ENCODE measurements around the gene MMAA.
A peak's percentile ranks its signal among the peaks of the same experiment; 100 is the strongest.
"Not testable (repeated sequence)": the region's sequence is repeated elsewhere in the genome, so short reads cannot be mapped to it uniquely, and the experiment has no call there.

MMAA gene

DNA sequence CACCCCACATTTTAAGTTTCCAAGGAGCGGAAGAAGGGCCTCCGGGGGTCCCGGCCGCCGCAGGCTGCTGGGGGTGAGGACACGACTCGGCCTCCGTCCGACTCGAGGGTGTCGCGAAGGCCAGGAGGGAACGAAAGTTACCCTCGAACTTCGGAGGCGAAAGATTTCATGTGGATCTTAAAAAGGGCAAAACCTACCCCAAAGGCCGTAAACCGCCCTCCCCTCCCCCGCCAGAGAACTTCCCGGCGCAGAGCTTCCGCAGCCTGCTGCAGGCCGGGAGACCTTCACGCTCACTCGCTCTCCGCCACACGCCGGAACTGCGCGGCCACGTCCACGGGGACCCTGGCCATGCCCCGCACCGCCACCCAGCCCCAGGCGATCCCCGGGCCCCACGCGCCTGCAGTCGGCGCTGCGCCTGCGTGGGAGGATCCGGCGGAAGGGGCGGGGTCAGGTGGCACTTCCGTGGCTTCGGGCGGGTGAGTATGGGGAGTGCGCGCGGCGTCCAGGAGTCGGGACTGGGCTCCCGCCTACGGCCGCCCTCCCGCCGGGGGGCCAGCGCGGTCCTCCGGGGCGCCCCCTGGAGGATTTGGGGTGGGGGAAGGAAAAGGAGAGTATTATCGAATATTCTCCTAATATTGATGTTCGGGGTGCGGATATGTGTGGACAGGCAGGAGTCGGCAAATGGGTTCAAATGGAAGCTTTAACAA, at the start of gene MMAA:
Gene MMAA (plus strand): TSS at position 454 of the 707 bp plus-strand sequence. CDS start 19,755 bp downstream, outside the sequence.
- peak; percentile 67 for DNase-seq (ENCODE audit: low read depth, low spot score)

DNA sequence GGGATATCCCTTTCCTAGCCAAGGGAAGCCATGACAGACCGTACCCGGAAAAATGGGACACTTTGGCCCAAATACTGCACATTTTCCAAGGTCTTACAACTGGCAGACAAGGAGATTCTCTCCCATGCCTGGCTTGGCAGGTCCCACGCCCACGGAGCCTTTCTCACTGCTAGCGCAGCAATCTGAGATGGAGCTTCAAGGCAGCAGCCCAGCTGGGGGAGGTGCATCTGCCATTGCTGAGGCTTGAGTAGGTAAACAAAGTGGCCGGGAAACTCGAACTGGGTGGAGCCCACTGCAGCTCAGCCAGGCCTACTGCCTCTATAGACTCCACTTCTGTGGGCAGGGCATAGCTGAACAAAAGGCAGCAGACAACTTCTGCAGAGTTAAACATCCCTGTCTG, 44.6 kb upstream of the MMAA start:
- not testable (repeated sequence) for DNase-seq (ENCODE audit: low read depth, low spot score)

DNA sequence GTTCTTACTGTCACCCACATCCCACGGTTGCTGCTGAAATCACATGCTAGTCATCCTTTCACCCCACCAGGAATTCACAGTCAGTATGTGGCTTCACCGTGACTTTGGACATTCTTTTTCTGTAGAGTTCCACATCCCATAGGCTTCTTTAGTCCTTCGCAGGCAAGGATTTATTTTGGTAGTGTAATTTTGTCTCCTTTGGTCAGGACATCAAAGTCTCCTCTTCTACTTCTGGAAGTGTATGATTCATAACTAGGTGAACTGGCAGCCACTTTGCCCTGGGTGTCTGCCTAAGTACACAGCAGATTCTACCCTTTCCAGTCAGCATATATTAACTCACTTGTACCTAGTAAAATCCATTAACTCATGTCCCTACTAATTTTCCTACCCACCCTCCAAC, 38.3 kb upstream of the MMAA start:
- no peak for DNase-seq (ENCODE audit: low read depth, low spot score)

DNA sequence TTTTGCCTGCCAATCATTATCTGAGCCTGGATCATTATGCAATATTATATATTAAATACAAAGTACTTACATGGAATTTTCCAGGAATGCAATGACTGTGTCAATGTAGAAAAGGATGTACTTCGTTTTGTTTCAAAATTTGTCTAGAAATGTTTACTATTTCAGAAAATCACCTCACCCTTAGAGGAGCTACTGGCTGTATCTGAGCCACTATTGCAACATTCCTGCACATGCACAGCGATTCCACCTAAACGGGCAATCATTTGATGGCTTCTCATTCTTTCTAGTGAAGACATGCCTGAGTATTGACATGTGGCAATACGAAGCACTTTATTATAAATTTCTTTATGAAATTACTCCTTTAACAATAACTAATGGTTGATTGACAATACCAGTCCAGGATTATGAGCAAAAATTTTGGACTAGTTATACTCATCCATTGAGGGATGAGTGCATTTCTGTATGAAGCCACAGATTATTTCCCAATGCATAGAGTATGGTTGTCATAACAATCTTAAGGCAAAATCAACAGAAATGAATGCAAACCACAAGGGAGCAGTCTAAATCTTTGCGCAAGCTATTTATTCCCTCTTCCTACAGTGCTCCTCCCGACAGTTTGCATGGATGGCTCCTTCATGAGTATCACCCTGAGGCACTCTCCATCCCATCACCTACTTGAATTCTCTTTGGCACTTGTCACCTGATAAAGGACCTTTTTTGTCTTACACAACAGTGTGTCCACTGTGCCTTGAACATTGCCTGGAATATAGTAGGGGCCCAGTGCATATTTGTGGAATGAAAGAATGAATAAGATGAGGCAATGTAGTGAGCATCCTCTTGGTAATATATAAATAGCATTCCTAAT, 35.8 kb upstream of the MMAA start:
- no peak for DNase-seq (ENCODE audit: low read depth, low spot score)

DNA sequence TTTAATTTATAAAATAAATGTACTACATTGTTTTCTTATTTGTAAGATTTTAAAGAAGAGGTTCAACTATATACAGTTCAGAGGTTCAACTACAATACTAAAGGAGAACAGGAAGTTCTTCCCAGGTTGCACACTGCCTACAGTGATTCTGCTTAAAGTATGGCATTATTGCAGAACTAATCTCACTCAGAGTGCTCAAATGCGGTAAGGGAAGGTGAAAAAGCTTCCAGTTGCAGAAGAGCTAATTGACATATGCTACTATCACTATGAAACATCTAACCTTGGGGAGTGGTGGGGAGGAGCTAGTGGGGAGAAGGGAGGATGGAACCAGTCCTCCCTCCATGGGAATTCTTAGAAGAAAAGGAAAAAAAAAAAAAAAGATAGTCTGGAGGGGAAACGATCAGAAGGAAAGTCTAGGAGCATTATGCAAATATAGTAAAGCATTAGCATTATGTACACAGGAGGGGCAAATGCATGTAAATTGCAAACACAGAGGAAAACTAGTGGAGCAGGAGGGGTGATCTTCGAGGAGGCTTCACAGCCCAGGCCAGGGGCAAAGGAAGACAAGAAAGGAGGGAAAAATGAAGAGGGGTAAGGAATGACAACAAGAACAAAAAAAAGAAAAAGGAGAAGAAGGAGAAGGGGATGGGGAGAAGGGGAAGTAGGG, 32.0 kb upstream of the MMAA start:
- no peak for DNase-seq (ENCODE audit: low read depth, low spot score)

DNA sequence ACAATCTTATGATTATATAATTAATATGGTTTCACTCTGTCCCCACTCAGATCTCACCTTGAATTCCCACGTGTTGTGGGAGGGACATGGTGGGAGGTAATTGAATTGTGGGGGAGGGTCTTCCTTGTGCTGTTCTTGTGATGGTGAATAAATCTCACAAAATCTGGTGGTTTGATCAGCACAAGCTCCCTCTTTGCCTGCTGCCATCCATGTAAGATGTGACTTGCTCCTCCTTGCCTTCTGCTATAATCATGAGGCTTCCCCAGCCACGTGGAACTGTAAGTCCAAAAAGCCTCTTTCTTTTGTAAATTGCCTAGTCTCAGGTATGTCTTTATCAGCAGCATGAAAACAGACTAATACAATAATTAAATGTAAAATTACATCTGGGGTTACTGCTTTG, 29.8 kb upstream of the MMAA start:
- not testable (repeated sequence) for DNase-seq (ENCODE audit: low read depth, low spot score)

DNA sequence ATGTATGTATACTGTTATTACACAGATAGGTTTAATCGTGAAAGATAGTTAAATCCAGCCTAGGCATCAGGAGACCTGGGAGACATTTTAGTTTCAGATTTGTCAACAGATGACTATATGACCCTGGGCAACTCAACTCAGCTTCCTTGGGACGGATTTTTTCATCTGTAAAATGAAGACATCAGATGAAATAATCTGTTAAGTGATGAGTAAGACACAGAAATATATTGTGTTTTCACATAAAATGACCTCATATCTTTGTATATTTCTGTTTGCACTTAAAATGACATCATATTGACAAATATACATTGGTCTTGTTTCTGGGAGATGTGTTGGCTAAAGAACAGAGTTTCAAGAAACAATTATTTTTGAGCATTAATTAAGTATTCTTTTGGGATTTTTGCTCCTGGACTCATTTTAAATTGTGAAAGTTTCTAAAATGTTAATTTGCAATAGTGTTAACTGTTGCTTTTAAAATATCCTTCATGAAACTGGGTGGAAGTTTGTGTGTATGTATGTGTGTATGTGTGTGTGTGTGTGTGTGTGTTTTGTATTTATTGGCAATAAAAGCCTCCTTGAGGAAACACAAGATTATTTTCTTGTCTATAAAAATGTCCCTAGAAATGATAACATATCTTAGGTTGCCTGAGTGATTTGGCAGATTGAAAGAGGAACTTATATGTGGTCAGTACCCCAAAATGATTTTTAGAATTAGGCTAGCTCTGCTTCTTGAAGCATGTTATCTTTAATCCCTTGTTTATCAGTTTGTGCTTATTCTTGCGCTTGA, 29.1 kb upstream of the MMAA start:
- no peak for DNase-seq (ENCODE audit: low read depth, low spot score)

DNA sequence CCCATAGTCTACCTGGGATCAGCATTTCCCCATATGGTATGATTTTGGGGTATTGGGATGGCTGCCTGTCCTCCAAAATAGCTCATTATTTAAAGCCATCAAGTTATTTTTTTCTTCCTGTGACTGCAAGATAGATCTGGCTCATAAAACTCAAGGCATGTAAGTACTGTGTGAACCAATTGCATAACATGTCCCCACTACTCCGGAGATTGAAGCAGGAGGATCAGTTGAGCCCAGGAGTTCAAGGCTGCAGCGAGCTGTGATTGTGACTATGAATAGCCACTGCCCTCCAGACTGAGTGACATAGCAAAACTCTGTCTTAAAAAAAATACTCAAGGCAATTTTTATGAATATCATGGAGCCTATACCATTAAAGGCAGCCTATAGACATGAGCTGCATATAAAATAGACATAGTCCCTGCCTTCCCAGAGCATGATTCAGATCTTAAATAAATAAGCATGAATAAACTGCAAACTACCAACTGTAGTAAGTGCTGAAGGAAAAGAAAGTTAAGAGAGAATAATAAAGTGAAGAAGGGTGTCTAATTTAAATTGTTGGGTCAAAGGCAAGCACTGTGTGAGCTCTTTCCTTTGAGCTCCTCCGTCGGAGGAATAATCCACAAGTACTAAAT, 16.9 kb upstream of the MMAA start:
- DNase-seq (ENCODE audit: low read depth, low spot score) = no peak

DNA sequence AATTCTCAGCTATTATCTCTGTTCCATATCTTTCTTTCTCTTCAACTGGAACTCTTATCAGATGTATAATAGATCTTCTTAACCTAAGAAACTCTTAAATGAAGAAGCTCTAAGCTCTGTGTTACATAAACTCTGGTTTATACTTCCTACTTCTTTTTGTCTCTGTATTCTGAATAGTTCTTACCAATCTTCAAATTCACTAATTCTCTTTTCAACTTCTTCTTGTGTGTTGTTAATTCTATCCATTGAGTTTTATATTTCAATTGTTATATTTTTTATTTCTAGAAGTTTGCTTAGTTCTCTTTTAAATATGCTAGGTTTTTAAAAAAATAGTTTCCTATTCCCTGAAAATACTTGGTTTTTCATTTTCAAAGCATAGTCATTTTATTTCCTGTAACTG, 13.2 kb upstream of the MMAA start:
- DNase-seq (ENCODE audit: low read depth, low spot score) = no peak

DNA sequence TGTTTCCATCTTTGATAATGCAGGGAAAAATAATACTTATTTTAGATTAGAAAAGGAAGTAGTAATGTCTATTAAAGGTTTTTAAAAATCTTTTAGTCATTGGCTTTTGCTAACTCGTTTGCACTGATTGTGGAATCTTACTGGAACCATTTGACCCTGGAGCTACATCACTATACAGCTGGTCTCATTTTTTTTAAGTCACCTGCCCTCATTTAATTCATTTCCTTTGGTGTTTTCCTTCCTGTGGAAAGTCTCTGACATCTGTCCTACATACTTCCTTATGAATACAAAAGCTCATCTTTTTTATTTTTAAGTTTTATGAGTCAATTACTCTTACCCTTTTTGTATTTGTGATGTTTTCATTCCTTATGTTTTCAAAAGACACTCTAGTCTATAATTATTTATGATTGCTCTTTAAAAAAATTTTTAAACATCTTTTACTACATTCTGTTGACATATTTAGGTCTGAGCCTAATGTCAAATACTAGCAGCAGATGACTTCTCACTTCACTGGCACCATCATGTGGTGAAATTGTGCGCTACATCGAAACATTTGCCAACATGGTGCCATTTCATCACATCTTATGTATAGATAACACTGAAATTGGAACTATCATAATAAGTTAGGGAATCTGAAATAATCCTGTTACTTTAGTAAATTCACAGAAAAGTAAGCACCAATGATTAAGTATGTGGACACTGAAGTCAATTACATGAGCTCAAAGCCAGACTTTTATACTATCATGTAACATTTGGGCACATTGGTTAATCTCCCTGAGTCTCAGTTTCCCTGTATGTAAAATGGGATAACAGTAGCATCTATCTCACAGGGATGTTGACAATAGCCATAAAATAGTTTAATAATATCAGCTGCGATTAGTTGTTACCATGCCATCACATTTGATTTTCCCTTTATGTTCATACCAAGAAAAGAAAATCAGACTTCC, 9.4 kb upstream of the MMAA start:
- peak; percentile 43 for DNase-seq (ENCODE audit: low read depth, low spot score)

DNA sequence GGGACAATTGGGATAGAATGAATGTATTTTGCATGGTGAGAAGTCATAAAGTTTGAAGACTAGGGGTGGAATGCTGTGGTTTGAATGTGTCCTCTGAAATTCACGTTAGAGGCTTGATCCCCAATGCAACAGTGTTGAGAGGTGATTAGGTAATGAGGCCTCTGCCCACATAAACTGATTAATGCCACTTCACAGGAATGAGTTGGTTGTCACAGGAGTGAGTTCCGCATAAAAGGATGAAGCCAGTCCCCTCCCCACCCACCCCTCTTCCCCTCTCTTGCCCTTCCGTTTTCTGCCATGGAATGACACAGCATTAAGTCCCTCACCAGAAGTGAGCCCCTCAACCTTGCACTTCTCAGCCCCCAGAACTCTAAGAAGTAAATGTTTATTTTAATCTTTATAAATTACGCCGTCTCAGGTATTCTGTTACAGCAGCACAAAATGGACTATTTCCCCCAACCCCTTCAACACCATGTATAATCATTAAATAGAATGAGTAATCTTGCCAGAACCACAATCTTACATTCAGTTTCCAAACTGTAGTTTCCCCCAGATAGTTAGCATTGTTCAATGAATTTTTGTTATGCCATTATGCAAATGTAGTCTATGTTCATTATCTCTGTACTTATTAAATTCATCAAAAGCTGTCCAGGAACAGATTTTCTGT, 5.5 kb upstream of the MMAA start:
- DNase-seq (ENCODE audit: low read depth, low spot score) = no peak

DNA sequence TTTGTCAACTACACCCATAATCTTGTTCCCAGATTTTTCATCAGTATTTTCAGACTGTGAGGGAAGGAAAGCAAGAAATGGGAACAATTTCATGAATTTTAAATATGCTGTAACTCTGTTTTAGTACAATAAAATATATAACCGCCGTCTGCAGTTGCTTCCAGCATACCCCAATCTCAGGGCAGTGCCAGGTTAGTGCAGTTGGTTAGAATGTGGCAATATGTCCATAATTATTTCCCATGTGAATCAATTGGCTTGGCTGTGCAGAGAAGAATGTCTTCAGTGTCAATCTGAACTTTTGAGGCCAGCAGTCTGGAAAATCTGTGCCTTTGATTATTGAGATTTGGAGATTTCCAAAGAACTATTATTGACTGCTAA, 5.0 kb upstream of the MMAA start:
- DNase-seq (ENCODE audit: low read depth, low spot score) = no peak

DNA sequence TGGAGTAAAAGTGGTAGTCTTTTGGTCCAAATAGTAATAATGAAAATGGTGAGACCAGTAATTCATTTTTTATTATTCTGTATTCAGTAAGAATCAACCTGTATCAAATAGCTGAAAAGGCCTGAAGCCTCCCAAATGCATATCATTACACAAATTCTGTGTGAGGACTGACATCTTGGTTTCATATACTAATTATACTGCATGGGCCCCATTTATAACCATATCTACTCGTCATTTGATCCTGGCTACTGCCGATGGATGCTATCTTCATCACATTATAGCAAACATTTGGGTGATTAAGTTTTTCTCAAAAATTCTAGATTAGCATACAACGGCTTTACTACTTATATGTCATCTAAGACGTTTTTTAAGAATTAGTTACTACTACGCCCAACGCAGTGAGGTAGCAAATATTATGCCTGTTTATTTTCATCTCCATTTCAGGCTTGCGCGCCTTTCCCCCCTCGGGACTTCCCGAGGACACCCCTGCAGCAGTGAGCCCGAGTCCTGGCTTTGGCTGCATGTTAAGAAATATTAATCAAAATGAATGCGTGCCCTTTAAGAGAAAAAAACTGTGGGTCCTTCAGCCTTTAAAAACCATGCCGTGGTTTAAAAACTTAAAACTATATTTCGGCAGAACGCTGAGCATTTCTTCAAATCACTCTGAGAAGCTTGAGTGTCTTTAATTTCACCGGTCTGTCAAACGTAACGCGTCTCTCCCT, 814 bp upstream of the MMAA start:
- DNase-seq (ENCODE audit: low read depth, low spot score) = peak; percentile 2

DNA sequence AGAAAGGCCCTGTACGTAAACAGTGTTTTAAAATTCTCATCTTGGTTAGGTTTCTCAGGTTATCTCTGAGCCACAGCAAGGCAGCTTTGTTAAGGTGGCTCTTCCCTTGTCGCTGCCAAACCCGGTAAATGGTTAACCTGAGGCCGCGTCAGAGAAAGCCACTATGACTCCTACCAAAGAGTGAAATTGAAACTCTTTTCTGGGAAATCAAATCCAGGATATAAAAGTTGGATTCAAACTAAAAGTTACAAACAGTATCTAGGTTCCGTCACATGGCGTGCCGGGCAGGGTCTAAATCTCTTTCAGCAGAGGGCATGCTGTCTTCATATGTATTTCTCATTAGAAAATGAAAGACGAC, 433 bp downstream of the MMAA start:
- peak; percentile 28 for DNase-seq (ENCODE audit: low read depth, low spot score)

DNA sequence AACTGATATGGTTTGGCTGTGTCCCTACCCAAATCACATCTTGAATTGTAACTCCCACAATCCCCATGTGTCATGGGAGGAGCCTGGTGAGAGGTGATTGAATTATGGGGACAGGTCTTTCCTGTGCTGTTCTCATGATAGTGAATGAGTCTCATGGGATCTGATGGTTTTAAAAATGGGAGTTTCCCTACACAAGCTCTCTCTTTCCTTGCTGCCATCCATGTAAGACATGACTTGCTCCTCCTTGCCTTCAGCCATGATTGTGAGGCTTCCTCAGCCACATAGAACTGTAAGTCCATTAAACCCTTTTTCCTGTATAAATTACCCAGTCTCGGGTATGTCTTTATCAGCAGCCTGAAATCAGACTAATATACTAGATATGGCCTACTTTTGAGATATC, 2.9 kb downstream of the MMAA start:
- DNase-seq (ENCODE audit: low read depth, low spot score) = not testable (repeated sequence)

DNA sequence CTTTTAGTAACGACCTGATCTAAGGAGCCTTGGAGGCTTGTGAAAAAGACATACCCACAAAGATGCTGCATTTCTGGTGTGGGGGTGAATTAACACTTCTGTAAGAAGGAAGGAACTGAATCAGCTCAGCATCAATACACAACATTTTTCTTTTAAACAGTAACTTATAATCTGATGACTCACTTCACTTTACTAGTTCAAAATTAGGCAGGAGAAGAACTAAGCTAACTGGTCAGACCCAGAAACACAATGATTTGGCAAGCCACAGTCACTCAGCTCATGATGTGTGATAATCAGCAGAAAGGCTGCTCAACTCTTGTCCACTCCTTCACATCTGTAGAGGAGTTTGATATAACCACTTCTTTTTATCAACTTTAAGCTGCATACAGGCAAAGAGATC, 4.6 kb downstream of the MMAA start:
- DNase-seq (ENCODE audit: low read depth, low spot score) = no peak

DNA sequence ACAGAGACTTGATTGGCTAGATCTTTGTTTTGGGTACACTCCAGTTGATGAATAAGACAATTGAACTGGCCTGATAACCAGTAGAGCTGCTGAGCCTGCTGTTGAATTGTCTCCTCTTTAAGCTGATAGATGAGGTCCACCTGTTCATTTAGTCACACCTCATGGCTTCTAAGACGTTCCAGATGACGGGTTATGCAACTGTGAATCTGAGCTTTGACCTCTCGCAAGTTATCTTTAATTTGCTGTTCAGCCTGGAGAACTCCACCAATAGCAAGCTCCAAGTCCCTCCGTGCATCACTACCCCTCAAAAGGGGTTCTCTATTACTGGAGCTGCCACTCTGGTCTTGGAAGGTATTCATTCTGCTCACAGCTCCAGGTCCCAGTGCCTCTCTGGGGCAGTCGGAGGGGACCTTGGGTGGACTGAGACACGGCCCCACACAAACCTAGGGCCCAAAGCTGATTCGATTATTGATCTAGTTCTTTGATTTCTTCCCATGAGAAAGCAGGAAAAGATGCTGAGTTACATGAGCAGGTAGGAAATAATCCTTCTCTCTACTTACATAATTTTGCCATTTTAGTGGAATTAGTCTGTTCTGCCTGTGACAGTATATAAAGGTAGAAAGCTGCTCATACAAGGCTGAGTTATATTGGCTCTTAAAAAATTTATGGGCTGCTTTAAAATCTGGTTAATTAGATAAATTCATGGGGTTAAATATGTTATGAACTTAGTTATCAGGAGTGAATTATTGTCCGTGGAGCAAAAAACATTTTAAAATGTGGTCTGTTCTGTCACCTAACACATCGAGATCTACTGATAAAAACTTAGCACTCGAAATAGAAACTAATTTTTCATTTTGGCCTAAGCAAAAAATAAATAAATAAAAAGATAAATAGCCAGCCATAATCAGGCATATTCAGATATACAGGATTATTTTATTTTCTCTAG, 6.8 kb downstream of the MMAA start:
- no peak for DNase-seq (ENCODE audit: low read depth, low spot score)

DNA sequence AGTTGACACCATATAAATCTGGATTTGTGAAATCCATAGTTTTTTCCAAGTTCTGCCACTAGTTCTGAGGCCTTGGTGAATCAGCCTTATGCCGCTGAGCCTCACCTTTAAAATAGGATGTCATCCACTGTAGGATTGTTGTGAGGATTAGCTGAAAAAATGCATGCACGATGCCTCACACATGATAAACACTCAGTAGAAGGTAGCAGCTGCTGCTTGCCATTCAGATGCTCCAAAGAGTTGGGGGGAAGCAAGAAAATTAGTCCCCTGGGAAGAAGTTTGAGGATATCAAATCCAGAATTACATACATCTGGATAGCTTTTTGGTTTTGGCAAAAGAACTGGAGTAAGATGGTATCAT, 7.4 kb downstream of the MMAA start:
- DNase-seq (ENCODE audit: low read depth, low spot score) = no peak

All from smooth muscle cell of the brain vasculature (primary cell).